CD4-positive, alpha-beta T cell treated with Interleukin-6 at 100 ng/mL for 8 hours (primary cell): ENCODE results near the gene HM13.
"Not testable (repeated sequence)": the region's sequence is repeated elsewhere in the genome, so short reads cannot be mapped to it uniquely, and the experiment has no call there.

Experiments used
- DNase-seq: peaks from one replicate; pipeline ENCODE4 v3.0.0-alpha.2; 2020; ENCODE audit warnings: mixed read lengths, low spot score

Gene HM13

DNA sequence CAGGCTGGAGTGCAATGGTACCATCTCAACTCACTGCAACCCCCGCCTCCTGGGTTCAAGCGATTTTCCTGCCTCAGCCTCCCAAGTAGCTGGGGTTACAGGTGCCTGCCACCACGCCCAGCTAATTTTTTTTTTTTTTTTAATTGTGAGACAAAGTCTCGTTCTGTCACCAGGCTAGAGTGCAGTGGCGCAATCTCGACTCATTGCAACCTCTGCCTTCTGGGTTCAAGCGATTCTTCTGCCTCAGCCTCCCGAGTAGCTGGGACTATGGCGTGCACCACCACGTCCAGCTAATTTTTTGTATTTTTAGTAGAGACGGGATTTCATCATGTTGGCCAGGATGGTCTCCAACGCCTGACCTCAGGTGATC lies 98.0 kb downstream of the HM13 start:
- DNase-seq: not testable (repeated sequence)

DNA sequence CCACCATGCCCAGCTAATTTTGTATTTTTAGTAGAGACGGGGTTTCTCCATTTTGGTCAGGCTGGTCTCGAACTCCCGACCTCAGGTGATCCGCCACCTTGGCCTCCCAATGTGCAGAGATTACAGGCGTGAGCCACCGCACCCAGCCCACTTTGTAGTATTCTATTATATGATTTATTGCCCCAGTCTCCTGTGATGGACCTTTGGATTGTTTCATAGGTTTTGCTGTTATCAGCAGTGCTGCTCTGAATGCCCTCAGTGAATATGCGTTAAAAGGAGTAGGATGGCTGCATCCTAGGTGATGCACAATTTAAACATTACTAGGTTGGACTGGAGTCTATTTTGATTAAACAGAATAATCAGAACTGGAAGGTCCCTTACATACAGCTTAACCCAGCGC lies 101.2 kb downstream of the HM13 start:
- DNase-seq: no peak

DNA sequence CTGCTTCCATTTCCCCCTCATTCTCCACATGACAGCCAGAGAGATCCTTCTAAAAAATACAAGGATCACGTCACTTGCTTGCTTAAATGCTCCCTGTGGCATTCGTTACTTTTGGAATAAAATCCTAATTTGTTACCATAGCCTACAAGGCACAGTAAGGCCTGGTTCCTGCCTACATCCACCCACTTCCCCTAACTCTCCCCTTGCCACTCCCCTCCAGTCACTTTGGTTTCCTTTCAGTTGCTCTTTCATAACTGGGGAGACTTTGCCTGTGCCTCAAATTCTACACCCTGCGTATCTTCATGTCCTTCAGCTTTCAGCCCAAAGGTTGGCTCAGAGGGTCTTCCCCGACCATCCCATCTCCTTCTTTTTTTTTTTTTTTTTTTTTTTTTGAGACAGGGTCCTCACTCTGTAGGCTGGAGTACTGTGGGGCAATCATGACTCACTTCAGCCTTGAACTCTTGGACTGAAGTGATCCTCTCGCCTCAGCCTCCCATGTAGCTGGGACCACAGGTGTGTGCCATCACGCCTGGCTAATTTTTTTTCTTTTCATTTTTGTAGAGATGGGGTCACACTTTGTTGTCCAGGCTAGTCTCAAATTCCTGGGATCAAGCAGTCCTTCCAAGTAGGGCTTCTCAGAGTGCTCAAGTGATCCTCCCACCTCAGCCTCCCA lies 103.3 kb downstream of the HM13 start:
- no peak for DNase-seq
